ENCODE results near the gene ROR2. TPM values are rescaled to one million over a fixed set of nuclear protein-coding genes. Genes with fewer than 3 reads are reported as not detected.

ROR2 gene
- total and polyA plus RNA-seq, 2 of the 13 experiments (the other 11 are each of a cell fraction or from before 2014, with no cell fraction given): not detected

- TF ChIP-seq ZNF83 (CRISPR knock-in tag; IDR thresholded peaks at IDR 0.05; ENCODE audit: borderline replicate concordance) (no peak), ZNF431 (CRISPR knock-in tag; IDR thresholded peaks at IDR 0.05; ENCODE audit: borderline replicate concordance, low read depth) (no peak), ZBTB38 (CRISPR knock-in tag; IDR thresholded peaks at IDR 0.05) (no peak), ISX (CRISPR knock-in tag; conservative IDR thresholded peaks at IDR 0.05) (no peak), ZC3H4 (CRISPR knock-in tag; IDR thresholded peaks at IDR 0.05; ENCODE audit: borderline replicate concordance) (no peak), ZNF557 (CRISPR knock-in tag; IDR thresholded peaks at IDR 0.05) (no peak), THRA (CRISPR knock-in tag; IDR thresholded peaks at IDR 0.05; ENCODE audit: borderline replicate concordance) (no peak), ONECUT2 (CRISPR knock-in tag; IDR thresholded peaks at IDR 0.05) (no peak), REPIN1 (CRISPR knock-in tag; IDR thresholded peaks at IDR 0.05; ENCODE audit: borderline replicate concordance, low read depth) (no peak), RFX1 (IDR thresholded peaks at IDR 0.05) (no peak), ZNF576 (CRISPR knock-in tag; IDR thresholded peaks at IDR 0.05) (no peak)
Observed at GRCh38 chr9:91902475-91903125, 47.4 kb downstream of the ROR2 start (continued).

GRCh38 chr9:91900797-91901177 lies 49.2 kb downstream of the ROR2 start:
- Histone ChIP-seq H3K4me3 (replicated peaks in 1 of 3; ENCODE audit: insufficient read depth in 1 of 3, low read depth in 2 of 3, low read length in 3 of 3) (no peak overlapping the region), H3K36me3 (replicated peaks in 1 of 2; ENCODE audit: control insufficient read depth in 1 of 2, insufficient read depth in 2 of 2, low read length in 2 of 2) (no peaks in the 10 kb centered on the region), H3K9me3 (ENCODE audit: low read length) (no peaks in the 10 kb centered on the region), H4K20me1 (ENCODE audit: insufficient read depth, low read length) (no peaks in the 10 kb centered on the region), H3K27me3 (ENCODE audit: control insufficient read depth in 1 of 2, insufficient read depth in 2 of 2, low read length in 2 of 2) (peaks cover 0 to 18% of the 10 kb centered on the region in 2 experiments; a peak in 4 of 5 replicates), H3K4me2 (ENCODE audit: low read depth, low read length) (no peak overlapping the region), H2AFZ (ENCODE audit: low read length) (no peak overlapping the region), H3K79me2 (ENCODE audit: insufficient read depth, low read length) (no peaks in the 10 kb centered on the region), H3K4me1 (ENCODE audit: insufficient read depth, low read length) (peaks cover 16% of the 10 kb centered on the region), H3K27ac (ENCODE audit: extremely low read length, insufficient read depth, low read length) (no peak overlapping the region), H3K9ac (ENCODE audit: insufficient read depth, low read depth, low read length) (no peak overlapping the region)
- WGBS (ENCODE audit: low lambda C conversion rate): 12% methylated on average over 3 of the region's 3 CpGs
- intact Hi-C loops (cut with micrococcal nuclease; ENCODE audit: unreplicated experiment): no loop called here
- in situ Hi-C loops (cut with HindIII; ENCODE audit: extremely low pct_ligation_motif_present, low pct_unique_long_range_greater_than_20kb): no loop called here
- DNase-seq (ENCODE audit: low spot score) (no peak), ATAC-seq (no peak), FAIRE-seq (no peak)
- no TSS peak for BruUV-seq (replicated peaks)
- ChIA-PET POLR2A (no interaction called here), CTCF (ENCODE audit: low intra/inter-chr PET ratio, low total read pairs) (no interaction called here)
- TF ChIP-seq GZF1 (CRISPR knock-in tag; IDR thresholded peaks at IDR 0.05): no peak
- TF ChIP-seq MZF1 (CRISPR knock-in tag; IDR thresholded peaks at IDR 0.05; ENCODE audit: borderline replicate concordance): no peak
